ENCODE results near the gene STX16.

The STX16 gene

GRCh38 chr20:58626051-58626450, 25.0 kb upstream of the STX16 start:
- DNase-seq (ENCODE audit: extremely low read depth, insufficient read length): no peak
- no peaks in the 10 kb centered on the region for H3K27me3 ChIP-seq (replicated peaks; ENCODE audit: control insufficient read depth, insufficient read depth, low read length)
- no peak overlapping the region for H3K4me3 ChIP-seq (replicated peaks; ENCODE audit: low read depth, low read length)
- no peak for TF ChIP-seq CTCF (IDR thresholded peaks at IDR 0.05; ENCODE audit: insufficient read depth, low read length, poor library complexity, severe bottlenecking)
- no peaks in the 10 kb centered on the region for H3K36me3 ChIP-seq (ENCODE audit: control insufficient read depth, insufficient read depth, low read length)

DNA sequence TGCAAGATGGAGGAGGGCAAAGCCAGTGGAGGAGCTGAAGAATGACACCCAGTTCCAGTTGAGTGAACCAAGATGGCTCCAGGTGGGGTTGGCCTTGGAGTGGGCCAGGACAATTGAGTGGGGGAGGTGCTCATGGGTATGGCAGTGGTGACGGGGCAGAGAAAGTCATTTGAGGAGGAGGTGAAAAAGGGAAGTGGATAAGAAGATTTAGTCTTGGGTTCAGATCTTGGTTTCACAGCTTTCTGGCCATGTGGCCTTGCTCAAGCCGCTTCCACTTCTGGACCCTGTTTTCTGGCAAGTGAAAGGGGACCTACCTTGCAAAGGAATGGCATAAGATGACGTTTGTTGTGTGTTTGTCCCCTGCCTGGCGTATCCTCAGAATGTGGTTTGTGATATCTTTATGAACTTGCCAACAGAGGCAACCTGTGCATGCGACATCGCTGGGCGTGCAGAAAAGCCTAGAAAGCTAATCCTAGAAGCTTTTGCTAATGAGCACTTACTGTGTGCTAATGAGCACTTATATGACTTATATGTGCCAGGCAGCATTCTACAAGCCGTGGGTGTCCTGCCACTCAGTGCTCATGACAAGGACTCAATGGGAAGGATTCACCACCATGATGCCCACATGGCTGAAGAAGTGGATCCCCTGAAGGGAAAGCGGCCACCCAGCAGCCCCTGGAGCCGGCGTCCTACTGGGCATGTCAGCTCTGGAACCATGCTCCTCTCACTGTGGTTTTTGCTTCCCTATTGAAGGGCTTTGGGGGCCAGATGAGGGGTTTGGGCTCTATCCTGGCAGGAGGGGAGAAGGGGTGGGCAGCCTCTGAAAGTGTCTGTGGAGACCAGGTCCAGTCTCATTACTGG, 23.6 kb upstream of the STX16 start:
- no peaks in the 10 kb centered on the region for H3K36me3 ChIP-seq (ENCODE audit: control insufficient read depth, insufficient read depth, low read length)
- no peak for TF ChIP-seq CTCF (IDR thresholded peaks at IDR 0.05; ENCODE audit: insufficient read depth, low read length, poor library complexity, severe bottlenecking)
- no peak overlapping the region for H3K4me3 ChIP-seq (replicated peaks; ENCODE audit: low read depth, low read length)
- no peak for DNase-seq (ENCODE audit: extremely low read depth, insufficient read length)
- H3K27me3 ChIP-seq (replicated peaks; ENCODE audit: control insufficient read depth, insufficient read depth, low read length): no peaks in the 10 kb centered on the region

GRCh38 chr20:58628491-58629214, 22.4 kb upstream of the STX16 start:
- Histone ChIP-seq H3K27me3 (replicated peaks; ENCODE audit: control insufficient read depth, insufficient read depth, low read length) (no peaks in the 10 kb centered on the region), H3K36me3 (ENCODE audit: control insufficient read depth, insufficient read depth, low read length) (no peaks in the 10 kb centered on the region), H3K4me3 (replicated peaks; ENCODE audit: low read depth, low read length) (no peak overlapping the region)
- no peak for TF ChIP-seq CTCF (IDR thresholded peaks at IDR 0.05; ENCODE audit: insufficient read depth, low read length, poor library complexity, severe bottlenecking)
- DNase-seq (ENCODE audit: extremely low read depth, insufficient read length): no peak

- no peak overlapping the region for H3K4me3 ChIP-seq (replicated peaks; ENCODE audit: low read depth, low read length)
- no peak for DNase-seq (ENCODE audit: extremely low read depth, insufficient read length)
- TF ChIP-seq CTCF (IDR thresholded peaks at IDR 0.05; ENCODE audit: insufficient read depth, low read length, poor library complexity, severe bottlenecking): no peak
- no peaks in the 10 kb centered on the region for H3K36me3 ChIP-seq (ENCODE audit: control insufficient read depth, insufficient read depth, low read length)
- no peaks in the 10 kb centered on the region for H3K27me3 ChIP-seq (replicated peaks; ENCODE audit: control insufficient read depth, insufficient read depth, low read length)
Observed at GRCh38 chr20:58629215-58629580, 21.9 kb upstream of the STX16 start.

GRCh38 chr20:58630063-58630462, 21.0 kb upstream of the STX16 start:
- no peak for DNase-seq (ENCODE audit: extremely low read depth, insufficient read length)
- Histone ChIP-seq H3K27me3 (replicated peaks; ENCODE audit: control insufficient read depth, insufficient read depth, low read length) (no peaks in the 10 kb centered on the region), H3K36me3 (ENCODE audit: control insufficient read depth, insufficient read depth, low read length) (no peaks in the 10 kb centered on the region), H3K4me3 (replicated peaks; ENCODE audit: low read depth, low read length) (no peak overlapping the region)
- no peak for TF ChIP-seq CTCF (IDR thresholded peaks at IDR 0.05; ENCODE audit: insufficient read depth, low read length, poor library complexity, severe bottlenecking)
